Dedifferentiated amniotic fluid mesenchymal stem cell (primary cell): ENCODE measurements around the gene TAAR5.
"Not testable (repeated sequence)": the region's sequence is repeated elsewhere in the genome, so short reads cannot be mapped to it uniquely, and the experiment has no call there.

Experiments
- DNase-seq: peaks from one replicate; pipeline ENCODE4 v3.0.0-alpha.2; 2016; ENCODE audit errors: extremely low spot score

TAAR5 gene

DNA sequence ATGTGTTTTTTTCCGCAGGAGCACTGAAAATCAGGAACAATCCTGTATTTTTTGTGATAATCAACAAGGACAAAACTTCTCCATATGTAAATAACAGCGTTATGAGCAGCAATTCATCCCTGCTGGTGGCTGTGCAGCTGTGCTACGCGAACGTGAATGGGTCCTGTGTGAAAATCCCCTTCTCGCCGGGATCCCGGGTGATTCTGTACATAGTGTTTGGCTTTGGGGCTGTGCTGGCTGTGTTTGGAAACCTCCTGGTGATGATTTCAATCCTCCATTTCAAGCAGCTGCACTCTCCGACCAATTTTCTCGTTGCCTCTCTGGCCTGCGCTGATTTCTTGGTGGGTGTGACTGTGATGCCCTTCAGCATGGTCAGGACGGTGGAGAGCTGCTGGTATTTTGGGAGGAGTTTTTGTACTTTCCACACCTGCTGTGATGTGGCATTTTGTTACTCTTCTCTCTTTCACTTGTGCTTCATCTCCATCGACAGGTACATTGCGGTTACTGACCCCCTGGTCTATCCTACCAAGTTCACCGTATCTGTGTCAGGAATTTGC is 19.2 kb downstream of the TAAR5 start, which contains the start of gene TAAR6:
TAAR6 (plus strand) TSS at position 102 of the 557 bp plus-strand sequence; CDS start at position 102, 0 bp downstream.
- no peak for DNase-seq

DNA sequence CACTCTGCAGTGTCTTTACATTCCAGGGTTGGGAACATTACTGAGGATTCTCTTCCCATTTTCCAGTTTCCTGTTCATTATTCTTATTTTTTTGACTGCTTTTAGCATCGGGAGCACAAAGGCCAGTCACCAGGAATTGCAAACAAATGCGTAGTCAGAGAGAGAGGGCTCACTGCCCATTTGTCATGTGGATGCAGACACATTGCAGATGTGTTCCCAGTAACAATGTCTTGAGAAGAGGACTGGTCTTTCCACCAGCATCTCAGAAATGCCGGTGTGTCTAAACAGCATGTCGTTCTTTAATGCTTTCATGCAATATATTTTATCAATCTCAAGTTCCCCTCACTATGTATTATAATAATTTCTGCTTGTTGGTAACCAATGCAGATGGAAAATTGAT is 20.4 kb downstream of the TAAR5 start:
- no peak for DNase-seq

DNA sequence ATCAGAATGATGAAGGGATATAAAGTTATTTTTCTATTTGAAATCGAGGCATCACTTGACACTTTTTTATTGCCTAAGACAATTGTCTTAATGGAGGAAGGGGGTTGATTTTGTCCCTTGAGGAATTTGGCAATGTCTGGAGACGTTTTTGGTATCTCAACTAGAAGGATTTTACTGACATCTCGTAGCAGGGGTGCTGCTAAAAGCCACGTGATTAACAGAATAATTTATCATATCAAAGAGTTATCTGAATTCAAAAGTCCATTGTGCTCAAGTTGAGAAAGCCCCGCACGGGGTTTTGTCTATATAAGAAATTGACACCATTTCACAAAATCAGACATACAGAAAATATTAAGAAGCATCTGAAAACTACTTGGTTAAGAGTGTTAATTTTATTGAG is 20.9 kb downstream of the TAAR5 start:
- no peak for DNase-seq

DNA sequence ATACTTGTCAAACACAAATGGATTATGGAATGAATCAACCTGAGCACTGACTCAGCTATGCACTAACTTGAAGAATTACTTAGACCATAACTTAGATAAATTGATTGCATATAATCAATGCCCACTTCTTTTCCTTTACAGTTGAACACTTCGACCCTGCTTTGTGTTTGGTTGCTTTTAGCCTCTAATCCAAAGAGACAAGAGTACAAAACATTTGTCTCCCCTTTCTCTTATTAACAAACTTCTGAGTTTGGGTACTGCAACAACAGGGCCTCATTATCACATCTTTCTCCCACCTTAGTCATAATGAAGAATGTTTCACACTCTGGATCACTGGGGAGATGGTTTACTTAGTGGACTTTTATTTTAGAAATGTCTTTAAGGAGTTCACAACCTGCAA is 22.0 kb downstream of the TAAR5 start:
- DNase-seq: no peak

DNA sequence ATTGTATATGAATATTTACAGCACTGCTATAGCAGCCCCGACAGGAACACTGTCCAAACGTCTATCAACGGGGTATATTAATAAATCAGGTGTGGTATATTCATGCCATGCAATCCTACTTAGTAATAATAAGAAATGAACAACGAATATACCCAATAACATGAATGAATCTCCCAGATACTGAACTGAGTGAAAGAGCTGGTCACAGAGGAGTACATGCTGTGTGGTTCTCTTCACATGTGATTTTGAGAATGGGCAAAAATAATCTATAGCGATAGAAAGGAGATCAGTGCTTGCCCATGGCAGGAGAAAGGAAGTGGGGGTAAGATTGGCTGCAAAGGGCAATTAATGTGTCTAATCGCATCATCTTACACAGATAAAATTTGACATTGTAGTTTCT is 23.1 kb downstream of the TAAR5 start:
- no peak for DNase-seq

DNA sequence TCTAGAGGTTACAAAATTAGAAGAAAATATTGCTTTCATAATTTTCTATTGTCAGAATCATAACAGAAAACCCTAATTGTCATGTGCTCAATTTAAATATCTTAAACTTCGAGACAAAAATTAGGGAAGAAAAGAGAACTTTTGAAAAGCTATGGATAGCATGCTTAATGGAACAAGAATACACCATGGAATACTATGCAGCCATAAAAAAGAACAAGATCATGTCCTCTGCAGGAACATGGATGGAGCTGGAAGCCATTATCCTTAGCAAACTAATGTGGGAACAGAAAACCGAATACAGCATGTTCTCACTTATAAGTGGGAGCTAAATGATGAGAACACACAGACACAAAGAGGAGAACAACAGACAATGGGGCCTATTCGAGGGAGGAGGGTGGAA is 29.5 kb downstream of the TAAR5 start:
- DNase-seq: not testable (repeated sequence)

DNA sequence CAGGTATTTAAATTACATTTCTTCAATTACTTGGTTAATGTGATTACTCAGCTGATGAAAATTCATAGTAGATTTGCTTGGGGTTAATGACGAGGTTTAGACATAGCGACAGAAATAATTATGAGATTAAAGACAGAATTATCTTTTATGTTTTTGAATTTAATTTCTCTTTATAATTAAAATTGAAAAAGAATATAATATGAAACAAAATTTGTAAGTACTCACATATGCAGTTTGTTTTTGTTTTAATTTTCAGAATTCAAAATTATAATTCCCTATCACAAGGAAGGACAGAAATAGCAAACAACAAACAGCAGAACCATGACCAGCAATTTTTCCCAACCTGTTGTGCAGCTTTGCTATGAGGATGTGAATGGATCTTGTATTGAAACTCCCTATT is 37.2 kb downstream of the TAAR5 start, which contains the start of gene TAAR8:
TAAR8 (plus strand) TSS at position 301 of the 400 bp plus-strand sequence; CDS start at position 322, 21 bp downstream.
- DNase-seq: no peak

DNA sequence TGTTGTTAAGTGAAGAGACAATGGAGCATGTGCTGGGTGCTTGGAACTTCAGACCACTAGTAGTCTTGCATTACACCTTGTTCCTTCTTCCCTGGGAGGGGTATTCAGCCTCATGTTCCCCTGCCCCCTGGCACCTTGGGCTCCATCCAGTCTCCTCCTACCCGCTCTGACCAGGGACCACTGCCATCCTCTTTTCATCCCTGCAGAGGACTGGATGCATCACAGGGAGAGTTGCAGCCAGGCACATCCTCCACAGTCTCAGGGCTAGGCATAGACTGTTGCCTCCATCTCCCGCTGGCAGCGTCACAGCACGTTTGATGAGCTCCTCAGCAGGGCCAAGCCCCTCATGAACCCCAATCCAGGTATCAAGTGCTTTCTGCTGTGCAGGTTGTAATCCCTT is 38.3 kb downstream of the TAAR5 start:
- DNase-seq: no peak

DNA sequence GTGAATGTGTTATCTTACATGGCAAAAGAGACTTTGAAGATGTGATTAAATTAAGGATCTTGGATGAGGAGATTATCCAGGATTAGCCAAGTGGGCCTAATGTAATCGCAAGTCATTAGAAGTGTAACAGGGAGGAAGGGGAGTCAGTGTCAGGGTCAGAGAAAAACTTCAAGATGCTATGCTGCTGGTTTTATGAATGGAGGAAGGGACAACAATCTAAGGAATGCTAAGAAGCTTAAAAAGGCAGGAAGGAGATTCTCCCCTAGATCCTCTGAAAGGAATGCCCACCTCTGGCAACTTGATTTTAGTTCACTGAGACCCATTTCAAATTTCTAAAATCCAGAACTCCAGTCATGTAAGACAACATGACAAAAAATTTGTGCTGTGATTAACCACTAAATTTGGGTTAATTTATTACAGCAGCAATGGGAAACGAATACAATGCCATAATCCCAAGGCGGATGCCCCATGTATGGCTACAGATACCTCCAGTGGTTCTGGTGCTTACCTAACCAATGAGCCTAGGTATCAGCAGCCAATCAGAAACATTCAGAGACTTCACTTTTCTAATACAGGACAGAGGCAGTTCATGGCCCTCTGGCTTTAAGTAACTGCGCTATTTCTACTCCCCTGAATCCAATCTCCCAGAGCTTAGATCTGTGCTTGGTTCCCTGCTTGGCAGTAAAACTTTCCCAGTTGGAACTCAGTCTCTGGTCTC is 40.6 kb downstream of the TAAR5 start:
- DNase-seq: no peak

DNA sequence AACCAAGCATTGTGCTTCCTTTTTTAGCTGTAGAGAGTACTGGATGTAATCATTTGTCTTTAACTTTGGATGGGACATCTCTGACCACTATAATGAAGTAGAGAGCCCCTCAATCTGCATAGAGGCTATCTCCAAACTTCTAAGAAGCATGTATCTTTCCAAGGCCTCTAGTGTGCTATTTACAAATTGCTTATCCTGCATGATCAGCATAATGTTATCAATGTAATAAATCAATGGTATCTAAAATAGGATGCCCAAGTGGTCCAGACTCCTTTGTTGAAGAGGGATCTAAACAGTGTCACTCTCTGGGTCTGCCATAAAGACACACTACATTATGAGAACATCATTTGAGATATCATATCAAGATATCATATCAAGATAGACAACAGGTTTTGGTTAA is 44.7 kb downstream of the TAAR5 start:
- DNase-seq: no peak
